Measurements from ENCODE around the gene FBXO7.
"Not testable (repeated sequence)": the region's sequence is repeated elsewhere in the genome, so short reads cannot be mapped to it uniquely, and the experiment has no call there.

Gene FBXO7

GRCh38 chr22:32473388-32473952 lies 1.1 kb upstream of the FBXO7 start:
- TF ChIP-seq CTCF (IDR thresholded peaks at IDR 0.05; ENCODE audit: insufficient read depth, low read length, poor library complexity, severe bottlenecking): peak; percentile 40
- Histone ChIP-seq H3K27me3 (replicated peaks; ENCODE audit: control insufficient read depth, insufficient read depth, low read length) (no peaks in the 10 kb centered on the region), H3K36me3 (ENCODE audit: control insufficient read depth, insufficient read depth, low read length) (no peaks in the 10 kb centered on the region), H3K4me3 (replicated peaks; ENCODE audit: low read depth, low read length) (peak overlapping the region; percentile 90)
- no peak for DNase-seq (ENCODE audit: extremely low read depth, insufficient read length)

GRCh38 chr22:32475468-32476010 lies 928 bp downstream of the FBXO7 start:
- Histone ChIP-seq H3K36me3 (ENCODE audit: control insufficient read depth, insufficient read depth, low read length) (no peaks in the 10 kb centered on the region), H3K27me3 (replicated peaks; ENCODE audit: control insufficient read depth, insufficient read depth, low read length) (no peaks in the 10 kb centered on the region), H3K4me3 (replicated peaks; ENCODE audit: low read depth, low read length) (peak overlapping the region; percentile 90)
- peak; percentile 28 for DNase-seq (ENCODE audit: extremely low read depth, insufficient read length)
- TF ChIP-seq CTCF (IDR thresholded peaks at IDR 0.05; ENCODE audit: insufficient read depth, low read length, poor library complexity, severe bottlenecking): no peak

GRCh38 chr22:32476281-32477195 lies 1.9 kb downstream of the FBXO7 start:
- H3K36me3 ChIP-seq (ENCODE audit: control insufficient read depth, insufficient read depth, low read length): no peaks in the 10 kb centered on the region
- peak overlapping the region; percentile 90 for H3K4me3 ChIP-seq (replicated peaks; ENCODE audit: low read depth, low read length)
- TF ChIP-seq CTCF (IDR thresholded peaks at IDR 0.05; ENCODE audit: insufficient read depth, low read length, poor library complexity, severe bottlenecking): no peak
- no peak for DNase-seq (ENCODE audit: extremely low read depth, insufficient read length)
- H3K27me3 ChIP-seq (replicated peaks; ENCODE audit: control insufficient read depth, insufficient read depth, low read length): no peaks in the 10 kb centered on the region

- TF ChIP-seq CTCF (IDR thresholded peaks at IDR 0.05; ENCODE audit: insufficient read depth, low read length, poor library complexity, severe bottlenecking): no peak
- Histone ChIP-seq H3K27me3 (replicated peaks; ENCODE audit: control insufficient read depth, insufficient read depth, low read length) (no peaks in the 10 kb centered on the region), H3K4me3 (replicated peaks; ENCODE audit: low read depth, low read length) (no peak overlapping the region), H3K36me3 (ENCODE audit: control insufficient read depth, insufficient read depth, low read length) (no peaks in the 10 kb centered on the region)
- DNase-seq (ENCODE audit: extremely low read depth, insufficient read length): no peak
Measured at GRCh38 chr22:32477596-32477995, 3.0 kb downstream of the FBXO7 start.

GRCh38 chr22:32478552-32478951 lies 3.9 kb downstream of the FBXO7 start:
- H3K27me3 ChIP-seq (replicated peaks; ENCODE audit: control insufficient read depth, insufficient read depth, low read length); H3K4me3 ChIP-seq (replicated peaks; ENCODE audit: low read depth, low read length); DNase-seq (ENCODE audit: extremely low read depth, insufficient read length); H3K36me3 ChIP-seq (ENCODE audit: control insufficient read depth, insufficient read depth, low read length): not testable (repeated sequence)

- no peak for TF ChIP-seq CTCF (IDR thresholded peaks at IDR 0.05; ENCODE audit: insufficient read depth, low read length, poor library complexity, severe bottlenecking)
- Histone ChIP-seq H3K27me3 (replicated peaks; ENCODE audit: control insufficient read depth, insufficient read depth, low read length) (no peaks in the 10 kb centered on the region), H3K36me3 (ENCODE audit: control insufficient read depth, insufficient read depth, low read length) (no peaks in the 10 kb centered on the region), H3K4me3 (replicated peaks; ENCODE audit: low read depth, low read length) (no peak overlapping the region)
- no peak for DNase-seq (ENCODE audit: extremely low read depth, insufficient read length)
Measured at GRCh38 chr22:32478994-32479393, 4.4 kb downstream of the FBXO7 start.

Data from GM06990 (cell line).